GM18498 (cell line): ENCODE data around the gene LINGO3.
A peak's percentile ranks its signal among the peaks of the same experiment; 100 is the strongest.

Experiments used
- ATAC-seq: cut with Tn5 transposase; IDR thresholded peaks from one replicate; pipeline ENCODE4 v1.9.1; 2021; ENCODE audit warnings: mild to moderate bottlenecking, moderate library complexity; ENCODE audit not compliant: unreplicated experiment

Gene LINGO3

GRCh38 chr19:2269244-2270156 lies 38.5 kb downstream of the LINGO3 start:
- ATAC-seq = peak; percentile 68

- no peak for ATAC-seq
These were observed 39.1 kb downstream of the LINGO3 start for GRCh38 chr19:2268861-2269243.

- no peak for ATAC-seq
These were observed 39.5 kb downstream of the LINGO3 start for GRCh38 chr19:2268480-2268830.

- no peak for ATAC-seq
These were observed 41.6 kb downstream of the LINGO3 start for GRCh38 chr19:2266183-2266993.

- ATAC-seq = no peak
These were observed 46.3 kb downstream of the LINGO3 start for GRCh38 chr19:2261438-2262172.

GRCh38 chr19:2260341-2260805 lies 47.6 kb downstream of the LINGO3 start:
- ATAC-seq = no peak

GRCh38 chr19:2259336-2259735 lies 48.6 kb downstream of the LINGO3 start:
- no peak for ATAC-seq
